Urothelium cell line (cell line): ENCODE data around the gene MXRA7.

Experiments used
- DNase-seq: peaks from one replicate; pipeline ENCODE4 v3.0.0; 2011; ENCODE audit warnings: low spot score, mixed read lengths
- FAIRE-seq: peaks from 2 replicates; lab custom pipeline; 2011; peaks lifted over from hg19 to GRCh38; lab: Jason Lieb, UNC

Gene MXRA7

DNA sequence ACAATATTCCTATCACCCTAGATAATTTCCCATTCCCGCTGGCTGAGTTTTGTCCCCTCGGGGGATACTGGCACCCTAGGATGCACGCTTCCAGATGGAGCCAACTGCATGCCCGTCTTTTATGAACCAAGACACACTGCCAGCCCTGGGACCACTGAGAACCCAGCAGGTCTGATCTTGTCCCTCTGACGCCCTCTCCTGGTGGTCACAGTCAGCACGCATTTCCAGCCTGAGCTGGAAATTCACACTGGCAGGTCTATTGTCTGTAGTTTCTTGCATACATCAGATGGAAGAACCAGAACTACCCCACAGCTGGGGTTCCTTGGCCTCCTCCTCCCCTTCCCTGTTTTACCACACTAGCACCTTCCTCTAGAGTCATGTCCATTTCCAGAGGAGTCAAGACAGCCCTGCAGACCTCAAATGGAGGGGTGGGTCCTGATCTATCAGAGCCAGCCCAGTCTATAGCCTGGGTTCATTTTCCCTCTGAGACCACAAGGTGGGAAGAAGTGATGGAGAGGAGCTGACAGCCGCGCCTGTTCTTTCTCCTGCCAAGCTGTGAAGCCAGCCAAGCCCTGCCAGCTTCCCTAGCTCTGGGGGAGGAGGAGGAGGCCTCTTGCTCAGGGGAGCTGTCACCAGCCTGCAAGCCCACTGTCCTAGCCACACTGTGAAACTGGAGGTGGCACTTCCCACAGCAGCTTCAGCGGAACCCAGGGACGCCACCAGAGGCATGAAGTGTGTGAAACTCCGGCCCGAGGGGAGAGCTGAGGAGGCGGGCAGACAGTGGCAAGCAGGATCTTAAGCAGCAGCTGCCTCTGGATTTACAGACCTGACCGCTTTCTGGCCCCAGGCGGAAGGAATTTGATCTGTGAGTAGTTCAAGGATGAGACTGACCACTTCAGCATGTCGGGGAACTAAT, 29.3 kb downstream of the MXRA7 start:
- FAIRE-seq, result peak; percentile 30
- peak; percentile 66 for DNase-seq

DNA sequence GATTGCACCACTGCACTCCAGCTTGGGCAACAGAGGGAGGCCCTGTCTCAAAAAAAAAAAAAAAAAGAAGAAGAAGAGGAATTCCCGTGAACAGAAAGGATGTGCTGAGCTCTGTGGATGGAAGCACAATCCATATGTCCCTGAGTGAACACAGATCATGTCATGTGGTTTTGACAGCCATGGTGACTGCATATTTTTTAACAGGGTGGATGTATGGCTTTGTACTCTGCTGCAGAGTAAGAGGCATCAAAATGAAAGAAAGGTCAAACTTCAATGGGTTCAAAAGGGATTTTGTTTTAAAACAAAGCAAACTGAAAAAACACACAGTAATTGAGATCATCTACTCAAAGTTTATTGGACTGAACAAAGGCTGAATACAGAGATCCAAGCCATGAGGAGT, 31.5 kb downstream of the MXRA7 start:
- no peak for FAIRE-seq
- DNase-seq, result no peak

DNA sequence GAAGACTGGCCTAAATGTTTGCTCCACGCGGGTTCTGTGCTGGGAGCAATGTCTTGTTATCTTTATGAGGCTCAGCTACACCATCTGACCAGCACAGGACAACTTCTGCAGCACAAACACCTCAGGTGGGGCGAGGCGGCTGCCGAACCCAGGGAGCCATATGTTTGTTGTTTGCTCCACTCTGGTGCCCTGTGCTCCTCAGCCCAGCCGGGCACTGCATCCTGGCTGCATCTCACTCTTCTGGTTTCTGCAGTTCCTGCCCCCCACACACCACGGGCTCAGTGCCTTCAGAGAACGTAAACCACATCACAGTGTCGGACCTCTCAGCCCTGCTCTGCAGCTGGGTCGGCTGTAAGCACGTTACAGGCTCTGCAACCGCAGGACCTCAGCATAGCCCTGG, 32.4 kb downstream of the MXRA7 start:
- FAIRE-seq (no peak), DNase-seq (no peak)

DNA sequence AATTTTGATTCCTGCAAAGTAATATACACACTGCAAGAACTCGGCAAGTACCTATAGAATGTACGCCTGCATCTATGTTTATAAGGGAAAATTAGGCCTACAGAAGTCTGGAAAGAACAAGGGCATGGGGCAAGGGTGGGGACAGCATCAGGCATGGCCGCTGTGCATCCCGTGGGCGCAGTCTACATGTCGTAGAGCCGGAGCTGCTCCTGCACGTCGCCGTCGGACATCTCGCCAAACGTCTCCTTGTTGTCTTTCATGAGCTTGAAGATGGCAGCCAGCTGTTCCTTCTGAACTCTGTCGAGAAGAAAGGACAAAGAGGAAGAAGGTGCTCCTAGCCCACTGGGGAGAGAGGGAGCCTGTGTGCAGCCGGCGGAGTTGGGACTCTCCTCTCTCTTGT, 33.4 kb downstream of the MXRA7 start:
- FAIRE-seq, result no peak
- no peak for DNase-seq

DNA sequence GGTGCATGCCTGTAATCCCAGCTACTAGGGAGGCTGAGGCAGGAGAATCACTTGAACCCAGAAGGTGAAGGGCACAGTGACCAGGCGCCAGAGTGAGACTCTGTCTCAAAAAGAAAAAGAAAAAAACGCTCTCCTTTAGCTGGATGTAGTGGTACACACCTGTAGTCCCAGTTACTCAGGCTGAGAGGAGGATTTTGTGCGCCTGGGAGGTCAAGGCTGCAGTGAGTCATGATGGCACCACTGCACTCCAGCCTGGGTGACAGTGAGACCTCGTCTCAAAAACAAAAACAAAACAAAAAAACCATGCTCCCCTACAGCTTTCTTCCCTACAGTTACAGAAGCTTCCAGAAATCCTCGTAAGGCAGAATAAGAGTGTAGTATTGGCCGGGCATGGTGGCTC, 34.1 kb downstream of the MXRA7 start:
- FAIRE-seq, result no peak
- no peak for DNase-seq

DNA sequence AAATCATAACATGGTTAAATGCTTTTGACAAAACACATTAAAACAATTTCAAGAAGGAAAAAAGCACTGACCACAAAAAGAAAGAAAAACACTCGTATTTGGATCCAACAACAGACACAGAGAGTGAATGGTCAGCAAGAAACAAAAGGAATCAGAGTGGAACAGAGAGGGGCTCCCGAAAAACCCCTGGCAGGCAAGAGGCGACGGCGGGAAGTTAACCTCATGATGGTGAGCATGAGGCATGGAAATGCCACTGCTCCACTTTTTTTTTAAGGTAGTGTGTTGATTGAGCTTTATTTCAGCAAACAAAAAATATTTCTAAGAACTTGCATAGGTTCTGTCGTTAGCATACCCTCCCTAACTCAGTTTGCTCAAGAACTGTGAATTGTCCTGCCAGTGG, 35.1 kb downstream of the MXRA7 start:
- FAIRE-seq (no peak), DNase-seq (no peak)

DNA sequence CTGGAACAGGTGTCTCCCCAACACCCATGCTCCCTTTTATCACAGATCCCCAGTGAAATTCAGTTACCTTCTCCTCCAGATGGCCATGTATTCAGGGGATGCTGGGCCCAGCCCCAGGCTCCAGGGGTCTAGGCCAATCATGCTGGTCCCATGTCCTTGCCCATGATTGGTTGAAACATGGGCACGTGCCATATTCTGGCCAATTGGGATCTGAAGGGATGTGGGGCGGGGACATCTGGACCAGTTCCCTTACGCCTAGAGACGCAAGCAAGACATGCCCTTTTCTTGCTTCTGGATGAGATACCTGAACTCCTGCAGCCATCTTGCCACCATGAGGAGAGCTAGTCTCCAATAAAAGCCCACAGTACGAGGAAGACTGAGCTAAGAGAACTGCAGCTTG, 36.2 kb downstream of the MXRA7 start:
- no peak for FAIRE-seq

DNA sequence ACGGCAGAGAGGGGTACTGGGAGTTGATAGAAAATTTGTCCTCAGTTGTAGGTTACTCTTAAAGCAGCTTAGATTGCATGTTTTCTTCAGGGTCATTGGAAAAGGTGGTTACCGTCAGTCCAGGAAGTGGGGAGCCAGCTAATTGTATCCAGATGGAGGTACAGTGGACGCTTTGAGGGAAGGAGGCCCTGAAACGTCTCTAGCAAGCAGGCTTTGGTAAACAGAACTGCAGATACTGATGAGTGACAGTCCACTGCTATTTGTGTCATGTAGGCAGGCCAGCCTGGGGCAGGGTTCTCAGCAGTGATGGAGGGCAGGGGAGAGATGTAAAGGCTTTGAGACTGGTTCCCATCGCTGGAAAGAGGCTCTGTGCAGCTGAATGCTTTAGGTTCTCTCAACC, 37.0 kb downstream of the MXRA7 start:
- DNase-seq (no peak), FAIRE-seq (no peak)

More for the DNA sequence above, 36.2 kb downstream of the MXRA7 start:
- DNase-seq, result no peak

DNA sequence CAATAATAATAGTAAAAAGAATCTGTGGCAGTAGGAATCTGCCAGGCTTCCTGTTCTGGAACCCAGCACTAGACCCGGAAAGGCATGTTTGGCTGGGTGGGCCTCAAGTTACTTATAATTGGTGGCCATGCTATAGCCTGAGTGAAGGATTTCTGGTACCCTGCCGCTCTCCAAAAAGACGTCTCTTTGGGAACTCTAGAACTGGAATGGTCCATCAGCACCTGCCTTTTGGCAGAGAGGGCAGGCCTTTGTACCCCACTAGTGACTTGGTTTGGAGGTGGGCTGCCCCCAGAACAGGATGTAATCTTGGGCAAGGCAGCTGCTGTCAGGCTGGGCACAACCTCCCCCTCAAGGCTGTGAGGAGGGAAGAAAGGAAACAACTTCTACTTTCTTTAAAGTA, 37.9 kb downstream of the MXRA7 start:
- DNase-seq (no peak), FAIRE-seq (no peak)

DNA sequence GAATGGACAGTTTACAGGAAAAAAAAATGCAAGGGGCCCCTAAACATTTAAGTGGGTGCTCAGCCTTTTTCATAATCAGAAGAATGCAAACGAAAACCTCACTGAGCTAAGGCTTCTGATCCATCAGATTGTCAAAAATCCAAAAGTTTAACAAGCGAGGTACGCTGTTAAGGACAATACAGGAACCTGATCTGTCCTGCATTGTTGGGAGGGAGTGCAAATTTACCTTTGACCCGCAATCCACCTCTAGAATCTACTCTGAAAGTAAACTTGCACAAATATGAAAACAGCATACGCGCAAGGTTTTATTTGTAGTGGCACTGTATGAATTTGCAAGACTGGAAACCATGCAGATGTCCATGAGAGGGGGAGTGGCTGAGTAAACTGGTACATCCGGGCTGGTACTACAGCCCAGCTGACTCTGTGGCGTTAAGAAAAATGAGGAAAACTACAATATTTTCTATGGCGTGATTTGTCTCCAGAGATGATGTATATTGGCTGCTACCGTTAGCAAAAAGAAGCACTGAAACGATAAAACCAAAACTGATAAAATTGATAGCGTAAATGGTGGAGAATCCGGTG, 38.4 kb downstream of the MXRA7 start:
- FAIRE-seq, result no peak
- DNase-seq, result peak; percentile 33

DNA sequence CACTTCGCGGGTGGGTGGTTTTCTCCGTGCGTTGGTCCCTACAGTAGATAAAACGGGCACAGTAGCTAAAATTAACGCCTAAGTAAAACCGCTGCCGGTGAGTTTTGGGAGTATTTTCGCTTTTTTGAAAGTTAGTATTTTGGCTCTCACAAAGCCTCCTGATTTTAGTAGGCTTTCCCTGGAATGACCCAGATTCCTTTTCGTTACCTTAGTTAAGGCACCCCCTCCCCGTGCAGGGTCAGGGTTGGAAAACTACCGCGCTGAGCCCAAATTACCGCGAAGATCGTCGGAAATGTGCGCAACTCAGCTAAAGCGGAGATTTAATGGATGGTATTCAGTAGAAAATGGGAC, 38.9 kb downstream of the MXRA7 start:
- FAIRE-seq (no peak), DNase-seq (no peak)

DNA sequence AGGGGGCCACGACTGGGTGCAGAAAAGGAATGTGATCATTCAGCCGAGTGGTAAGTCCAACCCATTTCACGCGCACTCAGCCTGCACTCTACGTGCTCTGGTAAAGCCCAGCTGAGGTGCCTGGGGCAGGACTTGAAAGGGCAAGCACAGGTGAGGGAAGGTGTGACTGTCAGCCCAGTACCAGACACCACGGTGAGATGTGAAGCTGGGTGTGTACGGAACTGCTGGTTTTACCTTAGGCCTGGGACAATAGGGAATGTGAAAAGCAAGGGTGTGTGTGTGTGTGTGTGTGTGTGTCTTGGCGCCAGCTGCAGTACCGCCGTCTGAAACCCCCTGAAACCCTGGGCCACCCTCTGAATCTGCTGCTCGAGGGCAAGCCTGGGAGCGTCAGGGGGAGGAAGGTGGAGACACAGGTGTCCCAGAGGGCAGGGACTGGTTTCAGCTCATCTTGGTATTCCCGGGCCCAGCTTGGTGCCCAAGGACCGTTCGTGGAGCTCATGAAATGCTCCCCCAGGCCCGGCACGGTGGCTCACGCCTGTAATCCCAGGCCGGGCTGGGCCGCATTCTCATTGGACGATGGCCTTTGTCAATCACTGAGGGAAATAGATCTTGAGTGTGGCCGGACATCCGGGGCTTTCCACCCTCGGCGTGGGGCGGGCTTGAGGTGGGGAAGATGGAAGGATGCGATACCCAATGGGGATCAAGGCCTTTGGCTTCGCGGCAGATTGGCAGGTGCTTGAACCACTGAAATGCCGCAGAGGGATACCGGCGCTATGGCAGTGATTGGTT, 39.4 kb downstream of the MXRA7 start:
- peak; percentile 96 for FAIRE-seq

DNA sequence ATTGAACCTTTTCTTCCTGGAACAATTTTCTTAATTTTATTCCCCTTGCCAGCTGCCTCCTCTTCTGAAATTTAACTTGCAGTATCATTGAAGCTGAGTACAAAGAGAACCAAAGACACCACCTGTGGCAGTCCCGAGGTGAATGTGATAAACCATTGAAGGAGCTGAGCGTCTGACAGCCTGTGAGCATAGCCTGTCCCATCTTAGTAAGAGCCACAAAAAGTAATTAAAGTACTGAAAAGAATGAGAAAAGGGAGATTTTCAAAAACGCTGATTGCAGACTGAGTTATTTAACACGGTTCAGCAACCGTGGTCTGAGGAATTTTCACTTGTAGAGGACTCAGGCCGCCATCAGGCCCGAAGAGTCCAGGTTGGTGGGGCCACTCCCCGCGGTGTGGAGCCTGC, 40.0 kb downstream of the MXRA7 start:
- FAIRE-seq, result no peak
- no peak for DNase-seq

More for the DNA sequence above, 39.4 kb downstream of the MXRA7 start:
- DNase-seq, result peak; percentile 100

DNA sequence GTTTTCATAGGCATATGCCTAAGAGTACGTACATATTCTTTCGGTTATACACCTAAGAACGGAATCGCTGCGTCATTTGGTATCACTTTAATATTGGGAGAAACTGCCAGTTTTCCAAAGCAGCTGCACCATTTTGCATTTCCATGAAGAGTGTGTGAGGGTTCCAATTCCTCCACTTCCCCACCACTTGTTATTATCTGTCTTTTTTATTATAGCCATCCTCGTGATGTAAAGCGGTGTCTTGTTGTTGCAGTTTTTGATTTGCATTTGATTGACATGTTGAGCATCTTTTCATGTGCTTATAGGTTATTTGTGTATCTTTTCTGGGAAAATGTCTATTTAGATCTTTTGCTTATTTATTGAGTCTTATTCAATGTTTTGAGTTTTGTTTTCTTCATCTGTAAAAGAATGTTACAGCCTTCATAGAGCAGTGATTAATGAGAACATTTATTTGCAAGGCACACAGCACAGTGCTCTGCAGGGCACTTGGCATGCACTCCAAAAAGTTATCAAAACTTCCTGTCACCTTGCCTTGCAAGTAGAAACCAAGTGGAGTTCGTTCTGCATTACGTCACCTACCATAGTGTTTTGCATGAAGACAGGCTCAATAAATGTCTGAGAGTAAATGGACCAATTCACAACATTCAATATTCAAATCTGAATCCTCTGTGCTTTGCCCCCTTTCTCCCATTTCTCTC, 40.6 kb downstream of the MXRA7 start:
- no peak for DNase-seq
- FAIRE-seq, result no peak

DNA sequence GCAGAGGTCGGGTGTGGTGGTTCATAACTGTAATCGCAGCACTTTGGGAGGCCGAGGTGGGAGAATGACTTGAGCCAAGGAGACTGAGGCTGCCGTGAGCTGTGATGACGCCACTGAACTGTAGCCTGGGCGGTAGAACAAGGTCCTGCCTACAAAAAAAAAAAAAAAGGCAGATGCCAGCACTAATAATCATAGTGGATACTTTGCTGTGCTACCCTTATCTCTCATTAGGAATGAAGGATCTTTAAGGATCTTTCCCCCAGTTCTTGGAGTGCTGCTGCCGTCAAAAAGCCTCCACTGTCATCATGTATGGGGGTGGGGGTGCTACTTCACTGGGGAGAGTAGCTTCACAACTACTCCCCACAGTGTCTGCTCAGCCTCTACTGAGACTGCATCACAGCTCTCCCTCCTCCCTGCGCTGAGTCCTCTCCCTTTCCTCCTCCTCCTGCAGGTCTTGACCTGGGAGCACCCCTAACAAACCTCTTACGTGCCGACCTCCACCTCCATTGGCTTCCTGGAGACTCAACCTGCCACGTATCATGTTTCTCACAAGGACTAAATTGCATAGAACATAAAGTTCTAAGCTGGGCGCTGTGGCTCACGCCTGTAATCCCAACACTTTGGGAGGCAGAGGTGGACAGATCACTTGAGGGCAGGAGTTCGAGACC, 42.8 kb downstream of the MXRA7 start:
- FAIRE-seq, result no peak
- DNase-seq, result no peak

DNA sequence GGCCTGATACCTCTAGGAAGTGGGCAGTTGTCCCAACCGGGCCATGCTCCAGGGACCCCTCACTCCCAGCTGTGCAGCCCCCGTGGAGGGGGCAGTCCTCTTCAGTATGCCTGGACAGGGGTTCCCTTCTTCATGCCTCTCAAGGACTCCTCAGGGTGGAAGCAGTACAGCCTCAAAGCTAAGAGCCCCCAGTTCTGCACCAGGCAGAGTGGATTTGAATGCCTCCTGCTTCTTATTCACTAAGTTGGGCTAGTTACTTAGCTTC, 43.3 kb downstream of the MXRA7 start:
- no peak for DNase-seq
- FAIRE-seq, result no peak

DNA sequence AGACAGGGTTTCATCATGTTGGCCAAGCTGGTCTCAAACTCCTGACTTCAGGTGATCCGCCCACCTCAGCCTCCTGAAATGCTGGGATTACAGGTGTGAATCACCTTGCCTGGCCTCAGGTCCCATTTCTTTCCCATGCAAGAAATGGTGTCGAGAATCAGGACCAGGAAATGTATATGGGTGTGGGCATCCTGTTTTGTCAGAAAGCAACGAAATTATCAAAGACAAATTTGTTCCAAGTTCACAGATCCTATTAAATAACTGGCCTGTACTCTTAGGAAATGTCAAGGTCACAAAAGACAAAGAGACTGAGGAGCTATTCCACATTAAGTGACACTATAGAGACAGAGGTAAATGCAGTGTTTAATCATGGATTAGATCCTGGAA, 50.1 kb downstream of the MXRA7 start:
- DNase-seq (no peak), FAIRE-seq (no peak)

DNA sequence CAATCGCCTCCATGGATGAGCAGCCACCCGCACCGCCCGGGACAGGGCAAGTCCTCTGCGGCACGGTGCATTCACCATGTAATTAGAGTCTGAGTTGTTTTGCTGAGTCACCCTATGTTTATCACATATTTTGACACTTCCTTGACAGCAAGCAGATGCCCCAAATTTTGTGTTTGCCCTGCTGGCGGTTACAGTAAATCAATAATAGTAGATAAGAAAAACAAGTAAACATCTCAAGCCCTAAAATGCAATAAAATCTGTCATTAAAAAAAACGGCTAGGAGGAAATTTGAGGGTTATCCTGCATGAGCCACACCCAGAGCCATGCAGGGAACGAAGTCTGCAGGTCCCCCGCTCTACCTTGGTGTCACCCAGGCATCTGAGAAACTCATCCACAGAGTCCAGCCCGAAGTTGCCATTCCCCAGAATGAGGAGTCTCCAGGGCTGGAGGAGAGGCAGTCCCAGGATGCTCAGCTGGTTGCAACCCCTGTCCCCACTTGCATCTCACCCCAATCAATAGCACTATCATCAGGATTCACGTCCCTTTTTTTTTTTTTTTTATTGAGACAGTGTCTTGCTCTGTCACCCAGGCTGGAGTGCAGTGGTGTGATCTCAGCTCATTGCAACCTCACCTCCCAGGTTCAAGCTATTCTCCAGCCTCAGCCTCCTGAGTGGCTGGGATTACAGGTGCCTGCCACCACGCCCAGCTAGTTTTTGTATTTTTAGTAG, 50.7 kb downstream of the MXRA7 start:
- no peak for FAIRE-seq
- no peak for DNase-seq

DNA sequence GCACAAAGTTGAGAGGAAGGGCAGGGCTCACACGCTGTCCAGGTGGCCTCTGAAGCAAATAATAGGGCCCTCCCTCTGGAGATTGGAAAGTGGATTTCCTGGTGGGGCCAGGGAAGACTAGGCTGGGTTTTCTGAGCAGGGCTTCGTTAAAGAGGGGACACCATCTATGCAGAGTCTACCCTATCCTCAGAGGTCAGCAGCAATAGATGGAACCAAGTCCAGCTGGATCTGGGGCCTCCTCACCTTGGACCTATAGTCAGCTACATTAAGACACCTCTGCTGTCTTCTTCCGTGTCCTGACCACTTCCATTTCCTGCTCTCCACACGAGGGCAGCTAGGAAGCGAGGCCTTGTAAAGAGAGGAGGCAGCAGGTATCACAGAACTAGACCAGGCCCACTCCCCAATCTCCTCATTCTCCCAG, 52.5 kb downstream of the MXRA7 start:
- FAIRE-seq (no peak), DNase-seq (no peak)

DNA sequence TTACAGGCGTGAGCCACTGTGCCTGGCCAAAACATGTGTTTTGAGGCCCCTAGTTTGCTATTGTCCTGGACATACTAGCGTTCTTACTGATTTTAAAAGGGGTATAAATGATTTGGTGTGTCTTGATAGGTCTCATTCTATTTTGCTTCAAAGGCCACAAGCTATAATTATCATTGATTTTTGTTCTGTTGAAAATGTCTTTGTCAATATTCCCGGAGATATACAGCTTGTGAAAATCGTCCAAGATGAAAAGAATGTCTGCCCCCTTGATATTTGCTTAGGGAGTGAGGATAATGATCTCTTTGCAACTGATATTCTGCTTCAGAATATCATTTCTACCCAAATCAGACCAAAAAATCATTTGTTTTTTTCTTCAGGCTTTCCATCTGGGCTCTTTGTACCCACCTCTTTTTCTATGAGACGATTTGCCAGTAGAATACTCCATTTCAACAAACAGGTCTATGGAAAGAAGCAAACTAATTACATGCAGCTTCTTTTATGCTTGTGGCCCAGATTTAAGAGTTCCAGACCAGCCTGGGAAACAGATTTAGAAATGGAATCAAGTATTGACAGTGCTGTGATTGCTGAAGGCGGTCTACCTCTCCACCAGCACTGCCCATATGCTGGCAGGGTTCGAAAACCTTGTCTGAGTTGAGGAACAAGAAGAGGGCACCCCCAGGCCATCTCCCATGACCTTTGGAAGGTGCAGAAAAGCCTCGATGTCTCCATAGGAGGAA, 53.1 kb downstream of the MXRA7 start:
- DNase-seq (no peak), FAIRE-seq (no peak)
